Omental fat pad (tissue), 4 donors: ENCODE measurements around the gene SCFD2. TPM values are rescaled to one million over a fixed set of nuclear protein-coding genes. Genes with fewer than 3 reads are reported as not detected.

Experiments used
- ATAC-seq: fragments of 150-250 bp; one replicate; pipeline ENCODE4 v1.9.1; 2016; ENCODE audit warnings: mild to moderate bottlenecking, moderate library complexity; ENCODE audit not compliant: low FRiP score
- DNase-seq: peaks from one replicate; pipeline ENCODE4 v3.0.0-alpha.2; 2019; ENCODE audit warnings: low spot score
- total RNA-seq, 4 donors: library from RNA; depleted of rRNA; stranded (reverse); fragments of >200 nt; gene quantifications; one replicate each; pipeline ENCODE4 v1.1.0, GENCODE V29; 2016
- TF ChIP-seq, protein P1 (sequence below), 3 donors: fragments of 450-650 bp; IDR thresholded peaks; one replicate each; pipeline ENCODE4 v1.5.1; 2016 to 2017; ENCODE audit warnings: antibody characterized with exemption in 3 of 3, mild to moderate bottlenecking in 3 of 3, moderate library complexity in 2 of 3

Gene SCFD2
- total RNA-seq, 4 donors from 2014 or later = 26.4 to 65.6 (median 28.4) TPM

DNA sequence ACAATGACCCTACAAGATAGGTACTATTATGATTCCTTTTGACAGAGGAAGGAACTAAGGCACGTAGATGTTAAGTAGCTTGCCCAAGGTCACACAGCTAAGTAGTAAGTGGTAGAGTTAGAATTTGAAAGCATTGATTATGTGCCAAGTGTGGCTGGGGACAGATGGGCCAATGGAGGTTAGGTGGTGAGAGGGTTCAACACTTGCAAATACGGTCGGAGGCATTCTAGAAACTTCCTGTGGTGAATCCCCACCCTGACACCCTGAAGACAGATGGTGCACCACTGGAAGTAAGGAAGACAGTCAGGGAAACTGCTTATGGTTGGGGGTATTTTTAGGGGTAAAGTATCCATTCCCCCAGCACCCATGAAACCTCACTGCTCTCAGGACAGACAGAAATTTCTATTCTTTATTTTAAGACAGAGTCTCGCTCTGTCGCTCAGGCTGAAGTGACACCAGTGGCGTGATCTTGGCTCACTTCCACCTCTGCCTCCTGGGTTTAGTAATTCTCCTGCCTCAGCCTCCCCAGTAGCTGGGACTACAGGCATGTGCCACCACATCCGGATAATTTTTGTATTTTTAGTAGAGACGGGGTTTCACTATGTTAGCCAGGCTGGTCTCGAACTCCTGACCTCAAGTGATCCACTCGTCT, 361.2 kb downstream of the SCFD2 start:
- TF ChIP-seq, protein P1, sequence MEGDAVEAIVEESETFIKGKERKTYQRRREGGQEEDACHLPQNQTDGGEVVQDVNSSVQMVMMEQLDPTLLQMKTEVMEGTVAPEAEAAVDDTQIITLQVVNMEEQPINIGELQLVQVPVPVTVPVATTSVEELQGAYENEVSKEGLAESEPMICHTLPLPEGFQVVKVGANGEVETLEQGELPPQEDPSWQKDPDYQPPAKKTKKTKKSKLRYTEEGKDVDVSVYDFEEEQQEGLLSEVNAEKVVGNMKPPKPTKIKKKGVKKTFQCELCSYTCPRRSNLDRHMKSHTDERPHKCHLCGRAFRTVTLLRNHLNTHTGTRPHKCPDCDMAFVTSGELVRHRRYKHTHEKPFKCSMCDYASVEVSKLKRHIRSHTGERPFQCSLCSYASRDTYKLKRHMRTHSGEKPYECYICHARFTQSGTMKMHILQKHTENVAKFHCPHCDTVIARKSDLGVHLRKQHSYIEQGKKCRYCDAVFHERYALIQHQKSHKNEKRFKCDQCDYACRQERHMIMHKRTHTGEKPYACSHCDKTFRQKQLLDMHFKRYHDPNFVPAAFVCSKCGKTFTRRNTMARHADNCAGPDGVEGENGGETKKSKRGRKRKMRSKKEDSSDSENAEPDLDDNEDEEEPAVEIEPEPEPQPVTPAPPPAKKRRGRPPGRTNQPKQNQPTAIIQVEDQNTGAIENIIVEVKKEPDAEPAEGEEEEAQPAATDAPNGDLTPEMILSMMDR (IDR thresholded peaks at IDR 0.05) = no peak
- no peak for ATAC-seq

DNA sequence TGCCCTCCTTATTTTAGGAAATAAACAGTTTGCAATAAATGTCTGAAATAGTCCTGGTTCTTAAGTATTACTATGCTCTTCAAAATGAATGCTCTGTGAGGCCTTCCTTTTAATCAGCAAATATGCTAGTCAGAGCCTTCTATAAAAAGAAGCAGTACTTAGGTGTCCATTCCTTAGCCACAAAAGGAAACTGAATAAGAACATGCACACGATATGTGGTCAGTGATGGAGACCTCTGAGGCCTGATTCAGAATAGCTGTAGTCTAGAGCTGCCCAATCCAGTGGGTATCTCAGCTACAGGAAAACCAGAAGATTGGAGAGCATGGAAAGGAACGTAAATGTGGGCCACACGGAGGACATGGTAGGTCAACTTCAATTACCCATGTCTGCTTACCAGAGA, 361.9 kb downstream of the SCFD2 start:
- no peak for DNase-seq
- no peak for ATAC-seq
- TF ChIP-seq, protein P1 (IDR thresholded peaks at IDR 0.05) = no peak

More for the DNA sequence above, 361.2 kb downstream of the SCFD2 start:
- no peak for DNase-seq

DNA sequence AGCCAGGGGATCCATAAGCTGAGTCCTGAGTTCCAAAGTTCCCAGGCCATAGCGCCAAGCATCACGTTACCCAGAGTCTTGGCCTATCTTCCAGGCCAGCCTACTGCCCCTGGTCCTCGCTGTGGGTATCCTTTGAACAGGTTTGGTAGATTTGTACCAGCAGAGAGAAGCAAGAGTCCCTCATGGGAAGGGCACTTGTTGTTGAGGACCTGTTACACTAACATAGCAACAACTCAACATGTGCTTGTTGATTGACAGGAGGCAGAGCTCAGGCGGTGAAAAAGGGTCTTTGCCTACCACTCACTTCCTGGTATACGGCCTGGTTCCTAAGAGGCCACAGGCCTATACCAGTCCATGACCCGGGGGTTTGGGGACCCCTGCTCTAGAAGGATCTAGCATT, 365.3 kb downstream of the SCFD2 start:
- DNase-seq = no peak
- ATAC-seq = no peak
- TF ChIP-seq, protein P1 (IDR thresholded peaks at IDR 0.05) = no peak

DNA sequence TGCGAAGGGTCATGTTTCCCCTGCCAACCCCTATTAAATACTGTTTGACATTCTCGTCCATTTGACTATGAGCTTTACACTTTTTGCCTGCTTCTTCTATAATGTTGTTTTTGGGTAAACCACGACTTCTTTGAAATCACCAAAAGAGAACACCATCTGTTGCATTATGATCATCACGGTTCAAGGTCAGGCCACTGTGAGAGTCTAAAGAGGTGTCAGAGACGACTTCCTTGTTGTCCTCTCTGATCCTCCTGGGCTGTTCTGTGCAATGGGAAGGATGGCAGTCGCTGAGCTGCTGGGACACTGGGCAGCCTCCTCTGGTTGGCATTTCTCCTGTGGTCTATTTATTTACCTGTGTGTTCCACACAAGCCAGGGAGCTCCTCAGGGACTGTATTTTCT, 366.2 kb downstream of the SCFD2 start:
- no peak for ATAC-seq
- TF ChIP-seq, protein P1 (IDR thresholded peaks at IDR 0.05) = no peak
- DNase-seq = no peak

DNA sequence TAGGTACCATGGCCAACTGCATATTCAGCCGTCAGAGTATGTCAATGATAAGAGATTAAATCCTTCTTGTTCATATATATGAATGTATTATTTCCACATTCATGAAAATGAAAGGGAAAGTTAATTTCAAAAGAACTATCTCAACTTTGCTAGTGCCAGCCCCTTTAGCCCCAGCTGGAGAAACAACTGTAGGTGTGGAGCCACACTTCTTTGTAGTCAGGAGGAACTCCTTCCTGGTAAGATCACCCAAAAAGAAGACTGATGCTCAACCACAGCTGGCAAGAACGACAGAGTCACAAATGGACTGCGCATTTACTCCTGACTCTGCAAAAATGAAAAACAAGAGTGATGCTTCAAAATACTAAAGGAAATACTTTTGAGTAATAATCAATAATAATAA, 367.4 kb downstream of the SCFD2 start:
- ATAC-seq (no peak), DNase-seq (no peak)
- TF ChIP-seq, protein P1 (IDR thresholded peaks at IDR 0.05) = no peak

DNA sequence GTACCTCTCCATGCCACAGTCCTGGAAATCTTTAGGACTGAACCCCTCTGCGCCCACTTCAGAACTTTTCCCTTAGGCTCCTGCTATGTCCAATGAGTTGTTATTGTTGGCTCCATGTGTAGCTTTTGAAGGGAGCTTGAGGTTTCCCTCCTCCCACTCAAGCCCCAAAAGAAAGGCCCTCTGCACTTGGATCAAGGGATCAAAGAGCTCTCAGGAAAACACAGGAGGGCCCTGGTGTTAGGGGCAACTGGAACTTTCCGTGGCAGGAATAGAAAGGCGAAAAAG, 368.8 kb downstream of the SCFD2 start:
- TF ChIP-seq, protein P1 (IDR thresholded peaks at IDR 0.05) = no peak
- DNase-seq = no peak

DNA sequence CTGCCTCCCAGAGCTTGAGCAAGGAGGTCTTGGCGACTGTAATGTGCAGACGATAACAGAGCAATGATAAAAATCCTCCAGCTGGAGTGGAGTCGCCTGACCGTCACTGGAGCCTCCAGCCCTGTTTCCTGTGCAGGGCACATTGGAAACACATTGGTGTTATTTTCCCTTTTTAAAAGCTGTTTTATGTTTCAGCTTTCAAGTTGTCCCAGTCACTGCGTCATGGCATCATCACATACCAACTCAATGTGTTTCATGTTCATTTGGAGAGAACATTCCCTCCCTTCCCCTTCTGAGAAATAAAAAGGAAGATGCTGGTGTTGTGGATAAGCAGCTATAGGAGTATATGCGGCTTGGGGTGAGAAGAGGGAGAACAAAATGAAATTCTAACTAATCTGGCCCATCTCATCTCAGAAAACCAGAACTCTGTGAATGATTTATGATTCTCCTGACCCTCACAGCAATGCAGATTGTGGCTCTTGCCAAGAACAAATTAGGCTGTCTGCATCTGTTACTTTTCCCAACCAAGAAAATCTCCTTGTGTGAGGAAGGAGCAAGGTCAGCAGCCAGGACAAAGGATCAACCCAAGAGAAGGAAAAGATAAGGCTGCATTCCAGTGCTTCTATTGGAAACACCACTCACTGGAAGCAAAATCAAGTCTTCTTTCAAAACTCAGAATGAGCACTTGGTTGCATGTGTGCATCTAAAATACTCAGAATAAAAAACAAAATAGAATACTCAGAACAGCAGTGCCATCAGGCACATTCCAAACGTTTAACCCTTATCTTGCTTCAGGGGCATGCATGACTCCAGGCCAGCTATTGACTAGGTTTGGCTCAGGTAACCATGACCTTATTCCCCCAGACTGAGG, 369.4 kb downstream of the SCFD2 start:
- DNase-seq = no peak
- TF ChIP-seq, protein P1 (IDR thresholded peaks at IDR 0.05) = no peak
- ATAC-seq = peak; percentile 48

More for the DNA sequence above, 368.8 kb downstream of the SCFD2 start:
- no peak for ATAC-seq
